SK-N-SH (cell line): ENCODE data around the gene IGF2R. TPM values are rescaled to one million over a fixed set of nuclear protein-coding genes. Genes with fewer than 3 reads are reported as not detected.

Experiments used
- CTCF ChIA-PET: fragments of 300-600, 350-600 bp; formaldehyde crosslinking; extraction: SDS; loops from one replicate; lab custom pipeline; 2021; lab: Yijun Ruan, JAX
- POLR2A ChIA-PET: fragments of 350-600 bp; sonication (Branson Sonifier 250); formaldehyde crosslinking; extraction: SDS; loops from one replicate; lab custom pipeline; 2020; ENCODE audit warnings: antibody characterized with exemption, inconsistent platforms; lab: Yijun Ruan, JAX
- DNase-seq: peaks from one replicate; pipeline ENCODE4 v3.0.0; 2012
- H2AFZ ChIP-seq: fragments of 200-600 bp; sonication (generic); 2 replicates; pipeline ENCODE4 v1.8.1; 2016; ENCODE audit warnings: antibody characterized with exemption, mild to moderate bottlenecking, low read depth
- H3F3A ChIP-seq: fragments of 200-600 bp; sonication (generic); replicated peaks from 2 replicates; pipeline ENCODE3; 2016; ENCODE audit warnings: antibody characterized with exemption, mild to moderate bottlenecking; ENCODE audit not compliant: insufficient read depth
- H3K27ac ChIP-seq, 2 experiments: fragments of 200-500 bp in 1 of 2; fragments of 200-600 bp in 1 of 2; sonication (Bioruptor generic) in 1 of 2; sonication (generic), shearing (Covaris generic) in 1 of 2; 2 replicates each; pipeline versions ENCODE4 v1.5.1 to v1.6.1; 2014 to 2016; ENCODE audit warnings: low read depth in 2 of 2, inconsistent platforms in 1 of 2, low read length in 1 of 2, mild to moderate bottlenecking in 1 of 2, mixed read lengths in 1 of 2
- H3K27me3 ChIP-seq: fragments of 200-600 bp; sonication (generic), shearing (Covaris generic); 2 replicates; pipeline ENCODE4 v1.6.1; 2016; ENCODE audit warnings: mixed run types; ENCODE audit not compliant: insufficient read depth
- H3K36me3 ChIP-seq, 2 experiments: fragments of 200-500 bp in 1 of 2; fragments of 200-600 bp in 1 of 2; sonication (Bioruptor generic) in 1 of 2; sonication (generic) in 1 of 2; replicated peaks in 1 of 2; 2 replicates each; pipeline versions ENCODE3 to v1.5.1; 2014 to 2016; ENCODE audit warnings: low read length in 1 of 2, mild to moderate bottlenecking in 1 of 2; ENCODE audit not compliant: insufficient read depth in 2 of 2, control insufficient read depth in 1 of 2
- H3K4me1 ChIP-seq, 2 experiments: fragments of 200-500 bp in 1 of 2; fragments of 200-600 bp in 1 of 2; sonication (Bioruptor generic) in 1 of 2; sonication (generic), shearing (Covaris generic) in 1 of 2; 2 replicates each; pipeline versions ENCODE4 v1.5.1 to v1.6.1; 2014 to 2016; ENCODE audit warnings: low read depth in 1 of 2, low read length in 1 of 2, mixed run types in 1 of 2; ENCODE audit not compliant: insufficient read depth in 2 of 2, control insufficient read depth in 1 of 2
- H3K4me2 ChIP-seq: fragments of 200-600 bp; sonication (generic), shearing (Covaris generic); 2 replicates; pipeline ENCODE4 v1.6.1; 2017; ENCODE audit warnings: mixed run types
- H3K4me3 ChIP-seq, 2 experiments: fragments of 200-500 bp in 1 of 2; fragments of 200-600 bp in 1 of 2; sonication (Bioruptor generic) in 1 of 2; sonication (generic), shearing (Covaris generic) in 1 of 2; 2 replicates each; pipeline versions ENCODE4 v1.5.1 to v1.8.1; 2014 to 2016; ENCODE audit warnings: low read depth in 2 of 2, inconsistent platforms in 1 of 2, low read length in 1 of 2, mild to moderate bottlenecking in 1 of 2, mixed read lengths in 1 of 2, moderate library complexity in 1 of 2
- H3K79me2 ChIP-seq: fragments of 200-600 bp; sonication (generic); 2 replicates; pipeline ENCODE4 v1.8.1; 2017; ENCODE audit warnings: mild to moderate bottlenecking; ENCODE audit not compliant: insufficient read depth
- H3K9ac ChIP-seq: fragments of 200-600 bp; sonication (generic); 2 replicates; pipeline ENCODE4 v1.6.1; 2017; ENCODE audit warnings: mixed run types
- H3K9me2 ChIP-seq: fragments of 200-600 bp; sonication (generic); 2 replicates; pipeline ENCODE4 v1.6.1; 2017; ENCODE audit warnings: mixed run types
- H3K9me3 ChIP-seq: fragments of 200-600 bp; sonication (generic); 2 replicates; pipeline ENCODE4 v1.6.1; 2017; ENCODE audit warnings: mixed run types, mild to moderate bottlenecking, moderate library complexity
- H4K20me1 ChIP-seq: fragments of 200-600 bp; sonication (generic); 2 replicates; pipeline ENCODE4 v1.6.1; 2017; ENCODE audit warnings: mild to moderate bottlenecking, mixed run types; ENCODE audit not compliant: insufficient read depth
- CHD2 ChIP-seq: fragments of 150-350 bp; IDR thresholded peaks from 2 replicates; pipeline ENCODE4 v1.6.1; 2018; ENCODE audit warnings: low read length; ENCODE audit not compliant: partially characterized antibody
- ELF1 ChIP-seq: IDR thresholded peaks from 2 replicates; pipeline ENCODE4 v1.4.0; 2012
- EP300 ChIP-seq, 2 experiments: IDR thresholded peaks; 2 replicates each; pipeline versions ENCODE4 v1.4.0 to v1.6.1; 2012; ENCODE audit warnings: borderline replicate concordance in 1 of 2, low read depth in 1 of 2, low read length in 1 of 2
- EZH2phosphoT487 ChIP-seq: fragments of 200-600 bp; sonication (generic); IDR thresholded peaks from 2 replicates; pipeline ENCODE4 v1.6.1; 2017; ENCODE audit warnings: low read depth, mixed run types, mild to moderate bottlenecking, antibody characterized with exemption, moderate library complexity, borderline replicate concordance
- FOSL2 ChIP-seq: IDR thresholded peaks from 2 replicates; pipeline ENCODE4 v1.4.0; 2012; ENCODE audit warnings: low read depth, mild to moderate bottlenecking, moderate library complexity, borderline replicate concordance
- FOXM1 ChIP-seq: IDR thresholded peaks from 2 replicates; pipeline ENCODE4 v1.4.0; 2012; ENCODE audit warnings: low read depth, mild to moderate bottlenecking
- GABPA ChIP-seq: IDR thresholded peaks from 2 replicates; pipeline ENCODE4 v1.4.0; 2012; ENCODE audit warnings: low read depth, mild to moderate bottlenecking
- GATA2 ChIP-seq: sonication (generic); formaldehyde crosslinking; IDR thresholded peaks from 2 replicates; pipeline ENCODE4 v1.5.0; 2020; ENCODE audit warnings: mild to moderate bottlenecking, missing genetic modification reagents
- MEF2A ChIP-seq: IDR thresholded peaks from 2 replicates; pipeline ENCODE4 v1.4.0; 2012; ENCODE audit warnings: low read depth, borderline replicate concordance
- NRF1 ChIP-seq: IDR thresholded peaks from 2 replicates; pipeline ENCODE4 v1.6.1; 2012; ENCODE audit warnings: low read depth, mild to moderate bottlenecking, low read length
- PBX3 ChIP-seq: IDR thresholded peaks from 2 replicates; pipeline ENCODE4; 2012
- POLR2AphosphoS5 ChIP-seq: IDR thresholded peaks from 2 replicates; pipeline ENCODE4 v1.6.1; 2012; ENCODE audit warnings: low read depth, low read length
- REST ChIP-seq: IDR thresholded peaks from 2 replicates; pipeline ENCODE4 v1.6.1; 2012; ENCODE audit warnings: mild to moderate bottlenecking, low read depth, low read length, moderate library complexity
- RFX5 ChIP-seq: IDR thresholded peaks from 2 replicates; pipeline ENCODE4 v1.6.1; 2012; ENCODE audit warnings: mild to moderate bottlenecking, improper control_type of control experiment, low read length
- SIN3A ChIP-seq: IDR thresholded peaks from 2 replicates; pipeline ENCODE4 v1.6.1; 2012; ENCODE audit warnings: low read depth, mild to moderate bottlenecking, low read length, moderate library complexity, borderline replicate concordance
- SMC3 ChIP-seq: IDR thresholded peaks from 2 replicates; pipeline ENCODE4 v1.6.1; 2012; ENCODE audit warnings: low read depth, low read length, improper control_type of control experiment
- TCF12 ChIP-seq: IDR thresholded peaks from 2 replicates; pipeline ENCODE4 v1.4.0; 2012
- TEAD4 ChIP-seq: IDR thresholded peaks from 2 replicates; pipeline ENCODE4 v1.4.0; 2012; ENCODE audit warnings: mild to moderate bottlenecking, borderline replicate concordance; ENCODE audit not compliant: insufficient read depth
- ZBTB33 ChIP-seq: IDR thresholded peaks from 2 replicates; pipeline ENCODE4 v1.4.0; 2012; ENCODE audit warnings: low read depth, borderline replicate concordance
- whole genome bisulfite sequencing: methylation state at CpG from one replicate; pipeline ENCODE4 v1.1.6; 2017; ENCODE audit warnings: low lambda C conversion rate; 5-methylcytosine and 5-hydroxymethylcytosine counted together
- polyA plus RNA-seq, 3 experiments: library from polyadenylated mRNA; depleted of rRNA; stranded (reverse); fragments of >200 nt; gene quantifications; 2 replicates each; pipeline ENCODE4 v1.2.3, GENCODE V29; 2012
- TF ChIP-seq, protein P1 (sequence below): fragments of 200-600 bp; sonication (generic); IDR thresholded peaks from 2 replicates; pipeline ENCODE4 v1.6.1; 2017; ENCODE audit warnings: antibody characterized with exemption, mild to moderate bottlenecking, moderate library complexity

The IGF2R gene
- polyA plus RNA-seq, 1 of the 3 experiments (the other 2 are of a cell fraction): 45.0 TPM

DNA sequence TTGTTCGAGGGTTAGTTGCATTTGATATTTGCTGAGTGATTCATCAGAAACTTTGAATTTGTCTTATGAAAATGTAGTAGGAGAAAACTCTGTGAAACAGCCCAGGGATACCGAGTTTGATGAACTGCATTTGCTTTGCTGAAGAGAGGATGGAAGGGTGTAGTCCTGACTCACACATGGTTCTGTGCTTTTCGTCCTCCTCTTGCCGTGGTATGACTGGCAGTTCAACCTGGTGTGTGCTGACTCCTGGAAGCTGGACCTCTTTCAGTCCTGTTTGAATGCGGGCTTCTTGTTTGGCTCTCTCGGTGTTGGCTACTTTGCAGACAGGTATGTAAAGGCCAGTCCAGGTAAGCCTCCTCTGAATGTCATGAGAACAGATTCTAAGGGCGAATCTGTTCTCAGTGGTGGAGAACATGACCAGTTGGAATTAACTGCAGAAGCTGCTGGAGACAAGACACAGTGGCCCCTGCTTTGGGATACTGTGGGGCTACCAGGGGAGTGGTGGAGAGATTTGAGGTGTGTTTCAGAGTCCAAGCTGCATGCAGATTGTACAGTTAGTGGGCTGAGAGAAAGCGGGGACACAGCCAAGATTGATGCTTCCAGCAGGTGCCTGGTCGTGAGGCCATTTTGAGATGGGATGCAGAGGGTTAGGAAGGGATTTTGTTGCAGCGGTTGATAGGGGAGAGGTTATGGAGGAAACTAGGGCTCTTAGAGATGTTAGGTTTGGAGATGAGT lies 161.2 kb downstream of the IGF2R start:
- DNase-seq: peak; percentile 3
- CTCF ChIA-PET: interaction anchor here (1.0 kb wide), 1 partner anchor 9 kb away, joined by 3 read pairs; no protein-coding TSS in a partner anchor
- H3F3A ChIP-seq: no peaks in the 10 kb centered on the region
- no peak overlapping the region for H3K4me2 ChIP-seq
- no peaks in the 10 kb centered on the region for H3K9me2 ChIP-seq
- TF ChIP-seq, protein P1, sequence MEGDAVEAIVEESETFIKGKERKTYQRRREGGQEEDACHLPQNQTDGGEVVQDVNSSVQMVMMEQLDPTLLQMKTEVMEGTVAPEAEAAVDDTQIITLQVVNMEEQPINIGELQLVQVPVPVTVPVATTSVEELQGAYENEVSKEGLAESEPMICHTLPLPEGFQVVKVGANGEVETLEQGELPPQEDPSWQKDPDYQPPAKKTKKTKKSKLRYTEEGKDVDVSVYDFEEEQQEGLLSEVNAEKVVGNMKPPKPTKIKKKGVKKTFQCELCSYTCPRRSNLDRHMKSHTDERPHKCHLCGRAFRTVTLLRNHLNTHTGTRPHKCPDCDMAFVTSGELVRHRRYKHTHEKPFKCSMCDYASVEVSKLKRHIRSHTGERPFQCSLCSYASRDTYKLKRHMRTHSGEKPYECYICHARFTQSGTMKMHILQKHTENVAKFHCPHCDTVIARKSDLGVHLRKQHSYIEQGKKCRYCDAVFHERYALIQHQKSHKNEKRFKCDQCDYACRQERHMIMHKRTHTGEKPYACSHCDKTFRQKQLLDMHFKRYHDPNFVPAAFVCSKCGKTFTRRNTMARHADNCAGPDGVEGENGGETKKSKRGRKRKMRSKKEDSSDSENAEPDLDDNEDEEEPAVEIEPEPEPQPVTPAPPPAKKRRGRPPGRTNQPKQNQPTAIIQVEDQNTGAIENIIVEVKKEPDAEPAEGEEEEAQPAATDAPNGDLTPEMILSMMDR: no peak
- TF ChIP-seq POLR2AphosphoS5: no peak
- TF ChIP-seq FOXM1: no peak
- TF ChIP-seq EZH2phosphoT487: no peak
- TF ChIP-seq SIN3A: no peak
- TF ChIP-seq GABPA: no peak
- TF ChIP-seq RFX5: no peak
- TF ChIP-seq EP300 (IDR thresholded peaks at IDR 0.05; ENCODE audit: borderline replicate concordance in 1 of 2, low read depth in 1 of 2, low read length in 1 of 2): no peak
- TF ChIP-seq GATA2 (CRISPR knock-in tag): no peak
- no peak for TF ChIP-seq NRF1
- TF ChIP-seq FOSL2: no peak
- TF ChIP-seq SMC3: no peak
- no peak for TF ChIP-seq TEAD4
- no peak for TF ChIP-seq REST
- no peak for TF ChIP-seq TCF12
- no peak for TF ChIP-seq PBX3
- TF ChIP-seq ELF1: no peak
- no peak for TF ChIP-seq MEF2A
- TF ChIP-seq CHD2: no peak
- TF ChIP-seq ZBTB33: no peak
- TF ChIP-seq, all 33 proteins: peak for 0
- Histone ChIP-seq H3K27ac (no peak overlapping the region), H3K4me1 (no peaks in the 10 kb centered on the region; a peak in 1 of 4 replicates), H4K20me1 (no peaks in the 10 kb centered on the region), H3K9ac (no peak overlapping the region), H3K36me3 (no peaks in the 10 kb centered on the region), H3K79me2 (no peaks in the 10 kb centered on the region), H2AFZ (no peak overlapping the region), H3K9me3 (no peaks in the 10 kb centered on the region), H3K4me3 (no peak overlapping the region), H3K27me3 (no peaks in the 10 kb centered on the region)
- WGBS: 63% methylated on average over 9 of the region's 10 CpGs
- POLR2A ChIA-PET: no interaction called here
